Thoracic aorta (tissue), 2 donors: Measurements from ENCODE around the gene CLMN. TPM values are rescaled to one million over a fixed set of nuclear protein-coding genes. Genes with fewer than 3 reads are reported as not detected.

Experiments
- ATAC-seq: fragments of 150-250 bp; one replicate; pipeline ENCODE4 v1.8.0; 2017; ENCODE audit warnings: low read depth; ENCODE audit not compliant: insufficient number of reproducible peaks, low FRiP score
- DNase-seq: peaks from one replicate; pipeline ENCODE4 v3.0.0-alpha.2; 2020; ENCODE audit warnings: low spot score
- H3K27ac ChIP-seq, 2 donors: fragments of 200-600 bp; sonication (generic); 1 replicate in 1 of 2; 2 replicates in 1 of 2; pipeline ENCODE4 v1.5.1; 2016; ENCODE audit warnings: mild to moderate bottlenecking in 2 of 2, moderate library complexity in 2 of 2
- H3K27me3 ChIP-seq: fragments of 200-600 bp; sonication (generic); replicated peaks from 2 replicates; pipeline ENCODE4 v1.6.0; 2016; ENCODE audit warnings: mild to moderate bottlenecking; ENCODE audit not compliant: insufficient read depth
- H3K36me3 ChIP-seq: fragments of 200-600 bp; sonication (generic); one replicate; pipeline ENCODE4 v1.5.1; 2016
- H3K4me1 ChIP-seq, 2 donors: fragments of 200-600 bp; sonication (generic); 1 replicate in 1 of 2; 2 replicates in 1 of 2; pipeline versions ENCODE4 v1.5.1 to v1.6.0; 2016; ENCODE audit warnings: low read depth in 2 of 2, mild to moderate bottlenecking in 1 of 2; ENCODE audit not compliant: control insufficient read depth in 1 of 2
- H3K4me3 ChIP-seq: fragments of 200-600 bp; sonication (generic); 2 replicates; pipeline ENCODE4 v1.5.1; 2016; ENCODE audit warnings: mild to moderate bottlenecking
- H3K9me3 ChIP-seq: fragments of 200-600 bp; sonication (generic); 2 replicates; pipeline ENCODE4 v1.5.1; 2016
- total RNA-seq, 2 donors: library from RNA; depleted of rRNA; stranded (reverse); fragments of >200 nt; gene quantifications; one replicate each; pipeline versions ENCODE4 v1.1.0 to v1.2.3, GENCODE V29; 2016
- TF ChIP-seq, protein P1 (sequence below): fragments of 200-600 bp; sonication (generic); IDR thresholded peaks from one replicate; pipeline ENCODE4 v1.5.1; 2019; ENCODE audit warnings: antibody characterized with exemption

Gene CLMN
- total RNA-seq, 2 donors from 2014 or later: 7.3 to 10.4 TPM

GRCh38 chr14:95252219-95252618, 67.5 kb downstream of the CLMN start:
- H3K36me3 ChIP-seq: no peaks in the 10 kb centered on the region
- H3K4me1 ChIP-seq: no peaks in the 10 kb centered on the region
- H3K4me3 ChIP-seq: no peak overlapping the region
- no peak for DNase-seq
- ATAC-seq: no peak
- TF ChIP-seq, protein P1, sequence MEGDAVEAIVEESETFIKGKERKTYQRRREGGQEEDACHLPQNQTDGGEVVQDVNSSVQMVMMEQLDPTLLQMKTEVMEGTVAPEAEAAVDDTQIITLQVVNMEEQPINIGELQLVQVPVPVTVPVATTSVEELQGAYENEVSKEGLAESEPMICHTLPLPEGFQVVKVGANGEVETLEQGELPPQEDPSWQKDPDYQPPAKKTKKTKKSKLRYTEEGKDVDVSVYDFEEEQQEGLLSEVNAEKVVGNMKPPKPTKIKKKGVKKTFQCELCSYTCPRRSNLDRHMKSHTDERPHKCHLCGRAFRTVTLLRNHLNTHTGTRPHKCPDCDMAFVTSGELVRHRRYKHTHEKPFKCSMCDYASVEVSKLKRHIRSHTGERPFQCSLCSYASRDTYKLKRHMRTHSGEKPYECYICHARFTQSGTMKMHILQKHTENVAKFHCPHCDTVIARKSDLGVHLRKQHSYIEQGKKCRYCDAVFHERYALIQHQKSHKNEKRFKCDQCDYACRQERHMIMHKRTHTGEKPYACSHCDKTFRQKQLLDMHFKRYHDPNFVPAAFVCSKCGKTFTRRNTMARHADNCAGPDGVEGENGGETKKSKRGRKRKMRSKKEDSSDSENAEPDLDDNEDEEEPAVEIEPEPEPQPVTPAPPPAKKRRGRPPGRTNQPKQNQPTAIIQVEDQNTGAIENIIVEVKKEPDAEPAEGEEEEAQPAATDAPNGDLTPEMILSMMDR: no peak
- no peak overlapping the region for H3K27ac ChIP-seq
- no peaks in the 10 kb centered on the region for H3K9me3 ChIP-seq
- H3K27me3 ChIP-seq: no peaks in the 10 kb centered on the region

- Histone ChIP-seq H3K4me3 (no peak overlapping the region), H3K4me1 (no peaks in the 10 kb centered on the region), H3K27me3 (no peaks in the 10 kb centered on the region), H3K9me3 (no peaks in the 10 kb centered on the region), H3K36me3 (no peaks in the 10 kb centered on the region), H3K27ac (no peak overlapping the region)
- TF ChIP-seq, protein P1: no peak
- DNase-seq: no peak
- ATAC-seq: no peak
These were observed 68.8 kb downstream of the CLMN start for GRCh38 chr14:95250936-95251335.

DNA sequence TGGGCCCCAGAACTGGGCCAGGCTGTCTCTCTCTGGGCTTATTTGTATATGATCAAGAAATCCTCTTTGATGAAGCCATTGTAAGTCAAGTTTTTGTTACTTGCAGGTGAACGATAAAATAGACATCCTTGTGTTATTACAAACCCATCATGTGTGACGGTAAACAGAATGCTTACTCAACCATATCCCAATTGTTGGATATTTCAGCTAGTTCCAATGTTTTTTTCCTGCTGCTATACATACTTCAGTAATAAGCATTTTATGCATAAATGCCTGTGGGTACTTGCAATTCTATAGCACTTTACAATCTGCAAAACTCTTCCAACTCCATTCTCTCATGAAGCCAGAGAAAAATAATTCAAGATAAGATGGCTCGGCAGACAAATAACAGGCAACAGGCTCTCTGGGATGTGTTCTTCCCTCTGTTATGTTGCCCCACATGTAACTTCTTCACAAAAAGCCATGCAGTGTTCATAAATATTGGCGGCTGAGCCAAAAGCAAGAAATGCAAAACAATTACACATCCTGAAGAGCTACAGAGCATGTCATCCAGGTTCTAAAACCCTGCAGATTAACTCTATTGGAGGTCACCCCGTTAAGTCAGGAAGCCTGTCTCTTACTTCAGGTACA, 69.5 kb downstream of the CLMN start:
- ATAC-seq: no peak
- H3K27me3 ChIP-seq: no peaks in the 10 kb centered on the region
- TF ChIP-seq, protein P1: no peak
- H3K4me1 ChIP-seq: no peaks in the 10 kb centered on the region
- H3K4me3 ChIP-seq: no peak overlapping the region
- no peaks in the 10 kb centered on the region for H3K36me3 ChIP-seq
- no peak overlapping the region for H3K27ac ChIP-seq
- DNase-seq: no peak
- no peaks in the 10 kb centered on the region for H3K9me3 ChIP-seq

DNA sequence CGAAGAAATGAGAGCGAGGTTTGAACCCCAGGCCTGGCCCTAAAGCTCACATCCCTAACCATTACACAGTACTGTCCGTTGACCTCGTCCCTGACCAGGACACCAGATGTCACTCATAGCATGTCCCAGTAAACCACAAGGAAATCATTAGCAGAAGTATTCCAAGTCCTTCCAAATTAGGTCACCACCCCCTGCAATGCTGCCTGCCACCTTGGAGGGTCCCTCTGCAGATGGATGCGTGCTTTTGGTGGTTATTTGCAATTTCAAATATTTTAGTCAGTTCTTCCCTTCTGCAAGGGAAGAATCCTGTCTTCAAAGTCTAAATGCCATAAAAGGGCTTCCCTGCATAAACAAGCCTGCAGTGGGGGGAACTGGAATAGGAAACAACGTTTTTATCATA, 71.3 kb downstream of the CLMN start:
- no peaks in the 10 kb centered on the region for H3K27me3 ChIP-seq
- ATAC-seq (no peak), DNase-seq (no peak)
- no peaks in the 10 kb centered on the region for H3K4me1 ChIP-seq
- TF ChIP-seq, protein P1: no peak
- H3K9me3 ChIP-seq: no peaks in the 10 kb centered on the region
- no peak overlapping the region for H3K27ac ChIP-seq
- H3K36me3 ChIP-seq: no peaks in the 10 kb centered on the region
- H3K4me3 ChIP-seq: no peak overlapping the region

- TF ChIP-seq, protein P1: no peak
These were observed 72.8 kb downstream of the CLMN start for GRCh38 chr14:95246870-95247269.

More at GRCh38 chr14:95246870-95247269, 72.8 kb downstream of the CLMN start:
- ATAC-seq (no peak), DNase-seq (no peak)
- no peaks in the 10 kb centered on the region for H3K36me3 ChIP-seq
- no peaks in the 10 kb centered on the region for H3K9me3 ChIP-seq
- H3K4me1 ChIP-seq: no peaks in the 10 kb centered on the region
- H3K27me3 ChIP-seq: no peaks in the 10 kb centered on the region
- no peak overlapping the region for H3K27ac ChIP-seq
- H3K4me3 ChIP-seq: no peak overlapping the region
